Spleen (tissue), 7 donors: ENCODE data around the gene PDE6G.

Experiments used
- CTCF ChIP-seq, 11 experiments: fragments of 200-600 bp in 7 of 11; fragments of 450-650 bp in 4 of 11; sonication (generic) in 4 of 11; IDR thresholded peaks in 8 of 11; conservative IDR thresholded peaks in 3 of 11; 1 replicate in 7 of 11; 2 replicates in 4 of 11; pipeline versions ENCODE4 v1.4.0 to v1.8.0; 2016 to 2021; ENCODE audit warnings: antibody characterized with exemption in 11 of 11, inconsistent platforms in 4 of 11, mild to moderate bottlenecking in 1 of 11
- POLR2A ChIP-seq, 3 donors: fragments of 450-650 bp; IDR thresholded peaks; one replicate each; pipeline ENCODE4 v1.5.1; 2017; ENCODE audit warnings: antibody characterized with exemption in 3 of 3, mild to moderate bottlenecking in 1 of 3
- donor health status: DM: no; HTN: no; CAD: no; lungs with moderate emphysema.
- donor health status: DM: no; HTN: no; CAD: no.
- donor health status: DM: no; HTN: no; CAD: no.

GRCh38 chr17:81650951-81651350 lies 5.4 kb downstream of the PDE6G start:
- no peak for TF ChIP-seq POLR2A (IDR thresholded peaks at IDR 0.05)
- TF ChIP-seq CTCF (IDR thresholded peaks at IDR 0.05 in 8 of 11, conservative IDR thresholded peaks at IDR 0.05 in 3 of 11) = no peak
